Measurements from ENCODE around the gene FER. TPM values are rescaled to one million over a fixed set of nuclear protein-coding genes. Genes with fewer than 3 reads are reported as not detected.

Gene FER
- total RNA-seq, 1 experiment from 2014 or later, result 18.0 TPM

GRCh38 chr5:108966910-108967309 lies 219.2 kb downstream of the FER start:
- Histone ChIP-seq H3K79me1 (ENCODE audit: insufficient read depth, low read depth, low read length, poor library complexity, severe bottlenecking) (no peaks in the 10 kb centered on the region), H4K5ac (ENCODE audit: insufficient read length, low read depth, low read length) (no peak overlapping the region), H3K79me2 (ENCODE audit: insufficient read depth, low read length) (no peaks in the 10 kb centered on the region), H2AK5ac (ENCODE audit: insufficient read length, low read length) (no peak overlapping the region), H3K14ac (ENCODE audit: insufficient read depth, low read length) (no peak overlapping the region), H3K9me3 (ENCODE audit: control insufficient read depth, low read depth, low read length) (no peaks in the 10 kb centered on the region), H3K18ac (ENCODE audit: insufficient read length, low read depth, low read length) (no peak overlapping the region), H2BK12ac (ENCODE audit: insufficient read length, low read depth, low read length) (no peak overlapping the region), H3K4me2 (ENCODE audit: insufficient read depth, insufficient read length, low read length) (no peak overlapping the region), H3K4ac (ENCODE audit: low read depth, low read length) (no peak overlapping the region), H2BK5ac (ENCODE audit: insufficient read length, low read length) (no peak overlapping the region), H3K27me3 (ENCODE audit: insufficient read depth, low read length) (no peaks in the 10 kb centered on the region), H3K23me2 (ENCODE audit: insufficient read length, low read depth, low read length, poor library complexity, severe bottlenecking) (no peaks in the 10 kb centered on the region), H4K91ac (ENCODE audit: insufficient read length, low read depth, low read length) (no peak overlapping the region), H3K56ac (ENCODE audit: insufficient read length, low read depth, low read length) (no peak overlapping the region), H2AFZ (ENCODE audit: low read length) (no peak overlapping the region), H2BK120ac (ENCODE audit: low read depth, low read length, poor library complexity, severe bottlenecking) (no peak overlapping the region), H3K4me1 (ENCODE audit: insufficient read depth, low read length) (no peaks in the 10 kb centered on the region), H4K20me1 (ENCODE audit: control insufficient read depth, insufficient read depth, insufficient read length) (no peaks in the 10 kb centered on the region), H3K27ac (ENCODE audit: insufficient read length, low read depth, low read length) (no peak overlapping the region), H4K8ac (replicated peaks; ENCODE audit: insufficient read length, low read depth, low read length) (no peak overlapping the region), H2BK20ac (ENCODE audit: low read depth, low read length, poor library complexity, severe bottlenecking) (no peak overlapping the region), H3K9ac (ENCODE audit: extremely low read depth, insufficient read length, low read length) (no peak overlapping the region), H3K23ac (ENCODE audit: insufficient read length, low read depth, low read length) (no peak overlapping the region), H3T11ph (ENCODE audit: low read length) (no peak overlapping the region), H2BK15ac (ENCODE audit: low read depth, low read length) (no peak overlapping the region)
- TF ChIP-seq CTCF (conservative IDR thresholded peaks at IDR 0.05), result no peak
- DNase-seq, result no peak
- Mint-ChIP-seq H3K4me1 (no peaks in the 10 kb centered on the region), H3K27me3 (ENCODE audit: low read depth) (no peaks in the 10 kb centered on the region), H3K4me3 (no peak overlapping the region; a peak in 1 of 5 replicates), H3K9me3 (peaks cover 2 to 9% of the 10 kb centered on the region in 2 experiments; a peak in 4 of 5 replicates), H3K36me3 (ENCODE audit: insufficient read depth in 1 of 3, low read depth in 3 of 3) (peaks cover 5 to 12% (median 12%) of the 10 kb centered on the region in 3 experiments), H3K27ac (no peak overlapping the region)
- no CpG with 5 or more reads among the region's 6 CpGs for WGBS (ENCODE audit: extremely low coverage, insufficient read length, low lambda C conversion rate)
